GM23248 (cell line): ENCODE data around the gene RAPGEF4.

Experiments
- EZH2 ChIP-seq: fragments of 200-600 bp; sonication (generic); IDR thresholded peaks from 2 replicates; pipeline ENCODE4 v1.6.1; 2018; ENCODE audit warnings: antibody characterized with exemption, mild to moderate bottlenecking; ENCODE audit not compliant: insufficient read depth, poor library complexity, severe bottlenecking
- EZH2phosphoT487 ChIP-seq: fragments of 200-600 bp; sonication (generic); IDR thresholded peaks from 2 replicates; pipeline ENCODE4 v1.6.1; 2018; ENCODE audit warnings: antibody characterized with exemption, moderate library complexity, mild to moderate bottlenecking, low read depth; ENCODE audit not compliant: insufficient read depth

DNA sequence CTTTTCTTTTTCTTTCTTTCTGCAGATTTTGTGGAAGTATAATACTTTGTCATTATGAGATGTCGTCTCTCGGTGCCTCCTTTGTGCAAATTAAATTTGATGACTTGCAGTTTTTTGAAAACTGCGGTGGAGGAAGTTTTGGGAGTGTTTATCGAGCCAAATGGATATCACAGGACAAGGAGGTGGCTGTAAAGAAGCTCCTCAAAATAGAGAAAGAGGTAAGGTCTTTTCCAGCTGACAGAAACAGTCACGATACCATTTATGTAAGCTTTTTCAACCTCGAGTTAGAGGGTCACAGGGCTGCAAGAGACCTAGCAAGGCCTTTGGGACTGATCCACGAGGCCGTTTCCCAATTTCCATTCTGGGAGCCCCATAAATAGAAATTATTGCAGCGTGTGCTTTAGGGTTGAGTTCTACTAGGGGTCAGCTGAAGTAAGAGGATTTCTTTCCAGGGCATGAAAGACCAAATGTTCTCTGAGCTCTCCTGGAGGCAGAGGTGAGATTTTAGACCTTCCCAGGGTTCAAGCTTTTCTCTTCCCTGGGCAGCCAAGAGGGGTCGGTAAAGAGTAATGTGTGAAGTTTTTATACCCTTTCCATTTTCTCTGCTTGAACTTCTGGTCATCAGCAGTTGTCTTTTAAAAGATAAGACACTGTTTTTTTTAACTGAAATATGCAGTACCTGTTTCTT lies 355.5 kb downstream of the RAPGEF4 start:
- TF ChIP-seq EZH2, result no peak
- TF ChIP-seq EZH2phosphoT487, result no peak
